ENCODE measurements around the gene MDM4.
A peak's percentile ranks its signal among the peaks of the same experiment; 100 is the strongest.

MDM4 gene, protein sequence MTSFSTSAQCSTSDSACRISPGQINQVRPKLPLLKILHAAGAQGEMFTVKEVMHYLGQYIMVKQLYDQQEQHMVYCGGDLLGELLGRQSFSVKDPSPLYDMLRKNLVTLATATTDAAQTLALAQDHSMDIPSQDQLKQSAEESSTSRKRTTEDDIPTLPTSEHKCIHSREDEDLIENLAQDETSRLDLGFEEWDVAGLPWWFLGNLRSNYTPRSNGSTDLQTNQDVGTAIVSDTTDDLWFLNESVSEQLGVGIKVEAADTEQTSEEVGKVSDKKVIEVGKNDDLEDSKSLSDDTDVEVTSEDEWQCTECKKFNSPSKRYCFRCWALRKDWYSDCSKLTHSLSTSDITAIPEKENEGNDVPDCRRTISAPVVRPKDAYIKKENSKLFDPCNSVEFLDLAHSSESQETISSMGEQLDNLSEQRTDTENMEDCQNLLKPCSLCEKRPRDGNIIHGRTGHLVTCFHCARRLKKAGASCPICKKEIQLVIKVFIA

DNA sequence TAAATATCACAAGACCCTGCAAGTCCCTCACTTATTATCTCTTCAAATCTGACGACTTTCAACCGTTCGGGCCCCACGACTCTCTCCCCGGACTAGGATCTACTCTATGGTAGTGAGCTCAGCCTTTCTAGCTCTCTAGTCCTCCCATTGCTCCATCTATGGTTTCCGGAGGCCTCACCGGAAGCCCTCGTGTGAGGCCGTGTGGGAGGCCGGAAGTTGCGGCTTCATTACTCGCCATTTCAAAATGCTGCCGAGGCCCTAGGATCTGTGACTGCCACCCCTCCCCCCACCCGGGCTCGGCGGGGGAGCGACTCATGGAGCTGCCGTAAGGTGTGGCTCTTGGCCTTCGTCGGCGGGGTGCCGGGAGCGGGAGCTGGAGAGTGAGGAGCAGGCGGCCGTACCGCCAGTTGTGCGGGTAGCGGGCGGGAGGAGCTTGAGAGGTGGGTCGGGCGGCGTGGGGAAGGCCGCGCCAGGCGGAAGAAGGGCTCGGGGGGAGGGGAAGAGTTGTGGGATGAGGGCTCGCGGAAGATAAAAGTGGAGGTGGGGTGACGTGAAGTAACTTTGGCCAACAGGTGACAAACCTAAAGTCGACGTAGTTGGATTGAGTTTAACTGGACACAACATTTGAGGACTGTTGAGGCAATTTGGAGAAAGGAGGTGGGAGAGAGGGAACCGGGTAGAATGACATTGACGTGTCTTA, at the start of gene MDM4:
TSS of gene MDM4 (plus strand) at position 227 of the 700 bp plus-strand sequence. CDS start 9,113 bp downstream, outside the sequence.
- no peak for TF ChIP-seq GATA1 (IDR thresholded peaks at IDR 0.05; ENCODE audit: low read depth, low read length)
- TF ChIP-seq POLR2A (IDR thresholded peaks at IDR 0.05; ENCODE audit: low read length) = peak; percentile 94
- peak; percentile 97 to 98 for DNase-seq

DNA sequence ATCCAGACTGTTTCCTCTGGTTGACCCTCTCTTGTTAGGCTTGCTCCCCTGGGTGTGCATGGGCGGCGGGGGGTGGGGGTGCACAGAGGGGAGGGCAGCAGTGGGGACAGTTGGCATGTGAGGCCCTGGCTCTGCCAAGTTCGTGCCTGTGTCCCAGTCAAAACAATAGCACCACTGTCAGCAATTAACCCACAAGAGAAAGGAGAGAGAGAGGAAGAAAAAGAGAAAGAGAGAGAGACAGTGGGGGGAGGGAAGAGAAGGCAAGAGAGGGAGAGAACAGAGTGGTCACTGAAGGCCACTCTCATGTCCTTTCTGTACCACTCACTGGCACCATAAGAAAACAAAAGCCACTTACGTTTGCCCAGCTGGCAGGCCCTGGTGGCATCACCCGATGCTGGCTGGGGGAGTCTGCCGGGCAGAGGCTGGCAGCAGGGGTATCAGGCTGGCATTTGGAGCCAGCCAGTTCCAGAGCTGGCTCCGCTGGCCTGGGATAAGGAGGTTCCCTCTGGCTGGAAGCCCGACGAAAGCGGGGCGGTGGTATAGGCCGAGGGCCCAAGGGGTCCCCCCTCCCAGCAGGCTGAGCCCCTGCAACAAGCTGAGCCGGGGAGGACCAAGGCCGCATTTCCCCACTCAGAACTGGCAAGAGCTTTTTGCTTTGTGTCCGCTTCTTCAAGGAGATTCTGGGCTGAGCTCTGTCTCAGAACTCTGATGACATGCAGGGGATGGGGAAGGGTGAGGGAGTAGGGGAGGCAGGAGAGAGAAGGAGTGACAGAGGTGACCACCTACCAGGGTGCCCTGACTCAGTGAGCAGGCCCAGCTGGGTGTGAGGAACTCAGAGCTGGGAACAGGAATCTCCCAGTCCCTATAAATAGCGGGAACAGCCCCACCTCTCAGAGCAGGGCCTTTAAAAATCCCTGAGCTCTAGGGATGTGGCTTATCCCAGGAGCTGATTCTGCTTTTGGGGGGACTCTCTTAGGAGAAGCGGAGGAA, 49.5 kb upstream of the MDM4 start:
- TF ChIP-seq GATA1 (IDR thresholded peaks at IDR 0.05; ENCODE audit: low read depth, low read length) (no peak), POLR2A (IDR thresholded peaks at IDR 0.05; ENCODE audit: low read length) (no peak)
- no peak for DNase-seq

DNA sequence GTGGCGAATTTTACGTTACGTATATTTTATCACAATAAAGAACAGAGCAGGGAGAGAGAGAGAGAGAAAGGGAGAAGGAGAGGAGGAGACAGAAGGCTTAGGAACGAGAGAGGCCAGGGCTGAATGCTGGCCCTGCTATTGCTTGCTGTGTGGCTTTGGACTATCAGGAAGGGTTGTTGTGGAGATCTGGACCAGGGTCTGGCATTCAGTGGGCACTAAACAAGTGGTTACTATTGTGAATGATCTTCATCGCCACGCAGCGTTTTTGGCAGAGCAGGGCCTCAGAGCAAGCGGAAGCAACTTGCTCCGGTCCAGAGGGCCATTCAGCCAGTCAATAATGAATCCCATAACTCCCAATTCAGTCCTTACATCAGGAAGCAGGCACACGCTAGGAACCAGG, 48.0 kb upstream of the MDM4 start:
- no peak for DNase-seq
- no peak for TF ChIP-seq POLR2A (IDR thresholded peaks at IDR 0.05; ENCODE audit: low read length)
- no peak for TF ChIP-seq GATA1 (IDR thresholded peaks at IDR 0.05; ENCODE audit: low read depth, low read length)

DNA sequence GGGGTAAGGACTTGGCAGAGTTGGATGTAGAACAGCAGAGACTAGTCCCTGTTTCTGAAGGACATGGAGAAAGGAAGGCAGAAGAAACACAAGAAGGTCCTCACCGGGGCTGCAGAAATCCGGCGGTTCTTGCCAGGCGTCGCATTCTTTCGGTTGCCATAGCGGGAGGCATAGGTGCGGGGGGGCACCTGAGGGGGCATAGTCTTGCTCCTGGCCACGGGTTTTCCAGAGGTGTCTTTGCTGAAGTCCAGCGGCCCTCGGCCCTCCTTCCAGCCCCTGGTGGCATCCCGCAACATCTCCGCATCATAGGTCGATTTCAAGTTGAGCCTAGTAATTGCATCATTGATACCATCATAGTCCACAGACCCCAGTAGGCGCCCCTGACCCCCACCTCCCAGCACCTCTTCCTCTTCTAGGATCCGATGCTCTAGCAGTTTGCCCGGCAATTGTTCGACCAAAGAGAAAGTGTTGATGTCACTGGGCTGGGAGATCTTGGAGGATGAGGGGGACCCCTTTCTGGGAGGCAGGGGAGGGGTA, 47.4 kb upstream of the MDM4 start:
- no peak for DNase-seq
- TF ChIP-seq POLR2A (IDR thresholded peaks at IDR 0.05; ENCODE audit: low read length) (no peak), GATA1 (IDR thresholded peaks at IDR 0.05; ENCODE audit: low read depth, low read length) (no peak)

DNA sequence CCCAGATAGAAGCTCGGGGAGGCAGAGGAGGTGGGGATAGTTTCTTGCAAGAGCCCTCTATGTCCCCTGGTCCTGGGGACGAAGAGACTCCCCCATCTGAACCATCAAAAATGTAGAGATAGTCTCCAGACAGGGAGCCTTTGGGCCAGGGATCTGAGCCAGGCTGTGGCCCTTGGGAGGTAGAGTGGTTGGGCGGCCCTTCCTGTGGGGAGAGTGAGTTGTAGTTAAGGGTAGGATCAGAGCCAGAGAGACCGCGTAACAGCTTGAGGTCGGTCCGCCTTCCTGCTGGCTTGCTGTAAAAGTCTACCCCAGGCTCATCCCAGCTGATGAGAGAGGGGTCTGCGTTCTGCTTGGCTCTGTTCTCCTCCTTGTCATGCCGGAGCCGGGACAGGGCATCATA, 46.9 kb upstream of the MDM4 start:
- DNase-seq = no peak
- TF ChIP-seq GATA1 (IDR thresholded peaks at IDR 0.05; ENCODE audit: low read depth, low read length) (no peak), POLR2A (IDR thresholded peaks at IDR 0.05; ENCODE audit: low read length) (no peak)

DNA sequence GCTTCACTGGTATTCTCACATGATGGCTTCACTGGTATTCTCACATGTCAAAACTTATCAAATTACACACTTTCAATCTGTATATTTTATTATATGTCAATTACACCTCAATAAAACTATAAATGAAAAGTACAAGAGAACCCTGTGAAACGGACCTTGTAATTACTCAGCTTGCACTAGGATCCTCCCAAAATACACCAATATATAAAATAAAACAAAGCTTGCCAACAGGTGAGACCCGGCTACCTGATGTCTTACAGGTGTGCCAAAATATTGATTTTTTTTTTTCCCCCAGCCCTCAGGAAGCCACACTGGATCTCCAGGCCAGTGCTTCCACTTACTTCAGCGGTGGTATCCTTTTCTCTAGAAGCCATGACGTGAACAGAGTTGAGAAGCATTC, 44.5 kb upstream of the MDM4 start:
- DNase-seq = no peak
- TF ChIP-seq POLR2A (IDR thresholded peaks at IDR 0.05; ENCODE audit: low read length) (no peak), GATA1 (IDR thresholded peaks at IDR 0.05; ENCODE audit: low read depth, low read length) (no peak)

DNA sequence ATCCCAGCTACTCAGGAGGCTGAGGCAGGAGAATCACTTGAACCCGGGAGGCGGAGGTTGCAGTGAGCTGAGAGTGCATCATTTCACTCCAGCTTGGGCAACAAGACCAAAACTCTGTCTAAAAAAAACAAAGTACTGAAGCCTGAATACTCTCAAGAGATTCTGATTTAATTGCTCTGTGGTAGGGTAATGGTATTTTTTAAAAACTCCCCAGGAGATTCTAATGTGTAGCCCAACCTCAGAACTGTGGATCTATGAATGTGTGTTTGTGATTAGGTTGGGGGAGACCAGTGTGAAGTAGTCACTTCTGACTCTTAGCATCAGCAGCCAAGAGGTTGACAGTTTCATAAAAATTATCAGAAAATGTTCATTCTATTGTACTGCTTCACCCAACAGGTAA, 43.5 kb upstream of the MDM4 start:
- no peak for DNase-seq
- no peak for TF ChIP-seq POLR2A (IDR thresholded peaks at IDR 0.05; ENCODE audit: low read length)
- no peak for TF ChIP-seq GATA1 (IDR thresholded peaks at IDR 0.05; ENCODE audit: low read depth, low read length)

DNA sequence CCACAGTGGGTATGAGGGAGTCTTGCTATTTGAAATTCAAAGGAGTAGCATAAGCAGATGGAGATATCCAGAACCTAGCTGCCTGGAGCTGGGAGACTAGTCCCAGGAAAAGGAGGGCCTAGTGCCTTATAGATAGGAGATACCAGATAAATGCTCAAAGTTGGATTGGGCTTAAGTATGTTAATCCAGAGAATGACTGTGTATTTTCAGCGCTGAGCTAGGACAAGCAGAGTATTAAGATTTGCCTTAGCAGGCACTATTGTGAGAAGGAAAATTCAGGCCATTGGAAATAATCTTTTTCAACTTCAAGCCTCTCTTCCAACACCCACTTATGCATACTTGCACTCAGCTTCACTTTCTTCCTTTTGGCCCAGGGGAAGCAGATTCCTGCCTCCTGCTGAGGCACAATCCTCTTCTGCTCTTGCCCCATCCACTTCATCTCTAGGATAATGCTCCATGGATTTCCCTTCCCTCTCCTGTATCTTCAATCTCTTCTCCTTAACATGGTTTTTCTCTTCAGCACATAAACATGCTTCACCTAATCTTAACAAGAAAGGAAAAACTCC, 42.7 kb upstream of the MDM4 start:
- no peak for DNase-seq
- TF ChIP-seq GATA1 (IDR thresholded peaks at IDR 0.05; ENCODE audit: low read depth, low read length) (no peak), POLR2A (IDR thresholded peaks at IDR 0.05; ENCODE audit: low read length) (no peak)

DNA sequence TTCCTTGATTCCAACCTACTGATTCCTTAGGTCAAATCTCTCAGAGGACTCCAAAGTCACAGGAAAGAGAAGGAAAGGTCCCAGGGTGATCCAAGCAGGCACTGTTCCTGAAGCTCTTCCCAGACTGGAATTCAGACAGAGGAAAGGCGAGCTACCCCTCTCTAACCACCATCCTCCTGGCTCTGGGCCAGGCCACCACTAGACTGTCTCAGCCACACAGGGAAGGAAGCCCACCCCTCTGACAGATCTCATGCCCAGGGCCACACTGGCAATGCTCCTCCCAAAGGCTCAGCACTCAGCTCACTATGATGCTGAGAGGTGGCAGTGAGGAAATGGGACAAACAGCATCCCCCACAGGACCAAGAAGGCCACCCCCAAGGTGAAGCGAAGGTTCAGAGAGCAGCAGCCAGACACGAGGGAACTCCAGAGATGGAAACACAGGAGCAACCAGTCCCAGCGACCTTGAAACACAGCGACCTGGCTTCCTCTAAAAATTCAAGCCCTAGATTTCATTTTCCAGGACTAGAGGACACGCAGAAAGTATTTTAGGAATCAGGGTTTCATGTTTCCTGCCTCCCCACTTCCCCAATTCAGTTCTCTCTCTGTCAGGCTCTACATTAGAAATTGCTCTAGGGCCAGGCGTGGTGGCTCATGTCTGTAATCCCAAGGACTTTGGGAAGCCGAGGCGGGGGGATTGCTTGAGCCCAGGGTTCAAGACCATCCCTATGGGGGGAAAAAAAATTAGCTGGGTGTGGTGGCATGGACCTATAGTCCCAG, 40.4 kb upstream of the MDM4 start:
- no peak for TF ChIP-seq GATA1 (IDR thresholded peaks at IDR 0.05; ENCODE audit: low read depth, low read length)
- TF ChIP-seq POLR2A (IDR thresholded peaks at IDR 0.05; ENCODE audit: low read length) = no peak
- no peak for DNase-seq

DNA sequence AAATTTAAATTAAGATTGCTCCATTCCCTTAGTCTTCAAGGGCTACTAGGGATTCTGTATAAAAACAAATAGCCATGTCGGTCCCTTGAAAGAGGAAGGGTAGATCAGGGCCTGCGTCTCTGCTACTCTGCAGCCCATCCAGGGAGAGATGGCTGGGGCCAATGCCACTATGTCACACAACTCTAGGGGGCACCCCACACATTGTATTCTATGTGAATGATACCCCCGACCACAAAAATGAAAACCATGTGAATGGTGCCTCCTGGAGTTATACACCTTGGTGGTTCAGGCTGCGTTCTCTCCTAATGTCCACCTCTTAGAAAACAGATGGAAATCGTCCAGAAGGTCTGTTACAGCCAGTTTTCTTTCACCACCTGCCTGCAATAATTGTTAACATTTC, 39.6 kb upstream of the MDM4 start:
- DNase-seq = no peak
- no peak for TF ChIP-seq POLR2A (IDR thresholded peaks at IDR 0.05; ENCODE audit: low read length)
- TF ChIP-seq GATA1 (IDR thresholded peaks at IDR 0.05; ENCODE audit: low read depth, low read length) = no peak

DNA sequence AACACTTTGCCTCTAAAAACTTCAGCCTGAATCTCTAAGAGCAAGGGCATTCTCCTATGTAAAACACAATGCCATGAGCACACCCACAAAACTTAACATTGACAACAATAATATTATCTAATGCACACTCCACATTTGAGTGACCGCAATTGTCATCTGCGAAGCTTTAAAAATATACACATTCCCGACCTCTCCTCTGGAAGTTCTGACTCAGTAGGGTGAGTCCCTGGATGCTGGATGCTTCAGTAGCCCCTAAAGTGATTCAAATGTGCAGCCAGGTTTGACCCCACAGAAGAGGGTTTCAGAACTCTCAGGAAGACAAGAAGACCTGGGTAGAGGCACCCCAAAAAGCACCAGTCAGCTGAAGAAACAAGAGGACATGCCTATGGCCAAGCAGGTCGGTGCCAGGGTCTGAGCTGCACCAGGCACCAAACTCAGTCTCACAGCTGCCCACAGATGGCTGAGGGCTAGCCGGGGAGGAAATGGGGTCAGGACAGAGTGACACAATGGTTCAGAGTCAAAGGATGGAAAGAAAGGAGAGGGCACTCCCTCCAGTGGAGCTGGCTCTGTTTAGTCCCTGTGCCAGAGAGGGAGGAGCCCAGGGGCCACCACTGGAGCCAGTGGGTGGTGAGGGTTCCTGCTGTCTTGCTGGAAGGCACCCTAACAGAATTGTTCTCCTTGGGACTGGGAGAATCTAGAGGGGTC, 39.0 kb upstream of the MDM4 start:
- no peak for TF ChIP-seq POLR2A (IDR thresholded peaks at IDR 0.05; ENCODE audit: low read length)
- TF ChIP-seq GATA1 (IDR thresholded peaks at IDR 0.05; ENCODE audit: low read depth, low read length) = no peak
- DNase-seq = no peak
